K562 (cell line): ENCODE results near the gene C6orf47. TPM values are rescaled to one million over a fixed set of nuclear protein-coding genes. Genes with fewer than 3 reads are reported as not detected.
A peak's percentile ranks its signal among the peaks of the same experiment; 100 is the strongest.

ENCODE experiments used
- IFI16 ChIP-seq: fragments of 250-450 bp; sonication (Bioruptor Pico); IDR thresholded peaks from 2 replicates; pipeline ENCODE4 v2.1.2; 2022; ENCODE audit warnings: mild to moderate bottlenecking, inconsistent platforms
- NFIX ChIP-seq: fragments of 250-450 bp; sonication (Bioruptor Pico); IDR thresholded peaks from 2 replicates; pipeline ENCODE4 v1.4.0; 2020; ENCODE audit warnings: low read depth, mild to moderate bottlenecking, moderate library complexity
- NR2C1 ChIP-seq, 2 experiments: fragments of 450-650 bp; IDR thresholded peaks; 2 replicates each; pipeline ENCODE4 v1.6.1; 2017; ENCODE audit warnings: mild to moderate bottlenecking in 2 of 2, antibody characterized with exemption in 1 of 2, inconsistent platforms in 1 of 2, missing compliant biosample characterization in 1 of 2, missing genetic modification characterization in 1 of 2
- POLR2B ChIP-seq: fragments of 450-650 bp; IDR thresholded peaks from 2 replicates; pipeline ENCODE4 v1.6.1; 2018; ENCODE audit warnings: low read depth; ENCODE audit not compliant: partially characterized antibody
- POLR2G ChIP-seq: fragments of 200-400 bp; formaldehyde crosslinking; IDR thresholded peaks from 2 replicates; pipeline ENCODE4 v1.6.1; 2017; ENCODE audit warnings: low read depth, mild to moderate bottlenecking, antibody characterized with exemption, low read length, moderate library complexity
- RBFOX2 ChIP-seq: fragments of 200-400 bp; formaldehyde crosslinking; IDR thresholded peaks from 2 replicates; pipeline ENCODE4 v1.6.1; 2017; ENCODE audit warnings: low read depth, mild to moderate bottlenecking, low read length, moderate library complexity
- ZNF24 ChIP-seq: fragments of 450-650 bp; IDR thresholded peaks from 2 replicates; pipeline ENCODE4 v1.6.1; 2016
- polyA plus RNA-seq, 8 experiments: library from polyadenylated mRNA; depleted of rRNA in 4 of 8; stranded (reverse) in 5 of 8; unstranded in 3 of 8; fragments of >200 nt; fragmentation: Nextera tagmentation in 2 of 8; fragmentation: Illumina TruSeq in 1 of 8; extraction: Ambion mirVana in 2 of 8; extraction: Trizol in 1 of 8; gene quantifications; 2 replicates each; pipeline versions ENCODE4 v1.2.1 to v1.2.3, GENCODE V29; 2011 to 2014; ENCODE audit warnings: inconsistent platforms in 1 of 8, missing spikeins in 1 of 8
- total RNA-seq, 7 experiments: library from RNA; depleted of rRNA in 6 of 7; stranded (reverse); fragments of >200 nt in 6 of 7; fragmentation: Illumina TruSeq in 2 of 7; extraction: Trizol in 2 of 7; gene quantifications; 2 replicates each; pipeline versions ENCODE4 v1.2.1 to v1.2.3, GENCODE V29; 2011 to 2021; ENCODE audit warnings: low replicate concordance in 1 of 7
- TF ChIP-seq, protein P1 (sequence below): fragments of 150-350 bp; IDR thresholded peaks from 2 replicates; pipeline ENCODE4 v1.6.1; 2014; ENCODE audit warnings: low read depth, mild to moderate bottlenecking, low read length, borderline replicate concordance
- TF ChIP-seq, protein P2 (sequence below): sonication (generic); formaldehyde crosslinking; IDR thresholded peaks from 2 replicates; pipeline ENCODE4 v1.8.0; 2022; ENCODE audit warnings: mild to moderate bottlenecking, low read depth, missing genetic modification reagents

Gene C6orf47
- total and polyA plus RNA-seq, 9 of the 15 experiments (the other 6 are each of a cell fraction or from before 2014, with no cell fraction given): 0.14 to 43.8 (median 27.0) TPM

DNA sequence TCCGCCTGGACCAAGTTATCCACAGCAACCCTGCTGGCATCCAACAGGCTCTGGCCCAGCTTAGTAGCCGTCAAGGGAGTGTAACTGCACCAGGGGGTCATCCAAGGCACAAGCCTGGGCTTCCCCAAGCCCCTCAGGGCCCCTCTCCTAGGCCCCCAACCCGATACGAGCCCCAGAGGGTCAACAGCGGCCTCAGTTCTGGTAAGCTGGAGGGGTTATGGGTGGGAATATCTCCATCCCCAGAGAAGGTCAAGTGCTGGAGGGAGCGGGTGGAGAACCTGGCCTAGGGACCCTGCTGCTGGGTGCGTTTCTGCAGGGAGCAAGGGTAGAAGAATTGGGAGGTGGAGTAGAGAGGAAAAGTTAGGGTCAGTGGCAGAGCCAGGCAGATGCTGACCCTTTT is 27.1 kb downstream of the C6orf47 start (continued):
- TF ChIP-seq POLR2B (peak; percentile 5), NFIX (CRISPR knock-in tag) (no peak), ZNF24 (no peak), RBFOX2 (peak; percentile 55), POLR2G (peak; percentile 74), IFI16 (CRISPR knock-in tag) (no peak), NR2C1 (IDR thresholded peaks at IDR 0.05) (no peak), NR2C1 (tag; IDR thresholded peaks at IDR 0.05) (no peak)
- TF ChIP-seq, protein P1, sequence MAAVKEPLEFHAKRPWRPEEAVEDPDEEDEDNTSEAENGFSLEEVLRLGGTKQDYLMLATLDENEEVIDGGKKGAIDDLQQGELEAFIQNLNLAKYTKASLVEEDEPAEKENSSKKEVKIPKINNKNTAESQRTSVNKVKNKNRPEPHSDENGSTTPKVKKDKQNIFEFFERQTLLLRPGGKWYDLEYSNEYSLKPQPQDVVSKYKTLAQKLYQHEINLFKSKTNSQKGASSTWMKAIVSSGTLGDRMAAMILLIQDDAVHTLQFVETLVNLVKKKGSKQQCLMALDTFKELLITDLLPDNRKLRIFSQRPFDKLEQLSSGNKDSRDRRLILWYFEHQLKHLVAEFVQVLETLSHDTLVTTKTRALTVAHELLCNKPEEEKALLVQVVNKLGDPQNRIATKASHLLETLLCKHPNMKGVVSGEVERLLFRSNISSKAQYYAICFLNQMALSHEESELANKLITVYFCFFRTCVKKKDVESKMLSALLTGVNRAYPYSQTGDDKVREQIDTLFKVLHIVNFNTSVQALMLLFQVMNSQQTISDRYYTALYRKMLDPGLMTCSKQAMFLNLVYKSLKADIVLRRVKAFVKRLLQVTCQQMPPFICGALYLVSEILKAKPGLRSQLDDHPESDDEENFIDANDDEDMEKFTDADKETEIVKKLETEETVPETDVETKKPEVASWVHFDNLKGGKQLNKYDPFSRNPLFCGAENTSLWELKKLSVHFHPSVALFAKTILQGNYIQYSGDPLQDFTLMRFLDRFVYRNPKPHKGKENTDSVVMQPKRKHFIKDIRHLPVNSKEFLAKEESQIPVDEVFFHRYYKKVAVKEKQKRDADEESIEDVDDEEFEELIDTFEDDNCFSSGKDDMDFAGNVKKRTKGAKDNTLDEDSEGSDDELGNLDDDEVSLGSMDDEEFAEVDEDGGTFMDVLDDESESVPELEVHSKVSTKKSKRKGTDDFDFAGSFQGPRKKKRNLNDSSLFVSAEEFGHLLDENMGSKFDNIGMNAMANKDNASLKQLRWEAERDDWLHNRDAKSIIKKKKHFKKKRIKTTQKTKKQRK: no peak
- TF ChIP-seq, protein P2, sequence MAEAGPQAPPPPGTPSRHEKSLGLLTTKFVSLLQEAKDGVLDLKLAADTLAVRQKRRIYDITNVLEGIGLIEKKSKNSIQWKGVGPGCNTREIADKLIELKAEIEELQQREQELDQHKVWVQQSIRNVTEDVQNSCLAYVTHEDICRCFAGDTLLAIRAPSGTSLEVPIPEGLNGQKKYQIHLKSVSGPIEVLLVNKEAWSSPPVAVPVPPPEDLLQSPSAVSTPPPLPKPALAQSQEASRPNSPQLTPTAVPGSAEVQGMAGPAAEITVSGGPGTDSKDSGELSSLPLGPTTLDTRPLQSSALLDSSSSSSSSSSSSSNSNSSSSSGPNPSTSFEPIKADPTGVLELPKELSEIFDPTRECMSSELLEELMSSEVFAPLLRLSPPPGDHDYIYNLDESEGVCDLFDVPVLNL: no peak
